RWPE1 (cell line): Measurements from ENCODE around the gene RPS4Y2.

Experiments
- CTCF ChIA-PET: fragments of 350-600 bp; sonication (Branson Sonifier 250); formaldehyde crosslinking; extraction: SDS; loops from one replicate; lab custom pipeline; 2021; lab: Yijun Ruan, JAX
- POLR2A ChIA-PET: fragments of 400-600 bp; formaldehyde crosslinking; extraction: SDS; loops from one replicate; lab custom pipeline; 2020; ENCODE audit warnings: antibody characterized with exemption; ENCODE audit not compliant: low non-redundant PET; lab: Yijun Ruan, JAX
- DNase-seq: peaks from one replicate; pipeline ENCODE4 v3.0.0; 2012; ENCODE audit warnings: low spot score
- H3K27ac ChIP-seq: fragments of 450-650 bp; 2 replicates; pipeline ENCODE4 v1.5.1; 2017
- CTCF ChIP-seq: fragments of 450-650 bp; conservative IDR thresholded peaks from 2 replicates; pipeline ENCODE4 v1.5.1; 2017; ENCODE audit warnings: low read depth, mild to moderate bottlenecking

RPS4Y2 gene

DNA sequence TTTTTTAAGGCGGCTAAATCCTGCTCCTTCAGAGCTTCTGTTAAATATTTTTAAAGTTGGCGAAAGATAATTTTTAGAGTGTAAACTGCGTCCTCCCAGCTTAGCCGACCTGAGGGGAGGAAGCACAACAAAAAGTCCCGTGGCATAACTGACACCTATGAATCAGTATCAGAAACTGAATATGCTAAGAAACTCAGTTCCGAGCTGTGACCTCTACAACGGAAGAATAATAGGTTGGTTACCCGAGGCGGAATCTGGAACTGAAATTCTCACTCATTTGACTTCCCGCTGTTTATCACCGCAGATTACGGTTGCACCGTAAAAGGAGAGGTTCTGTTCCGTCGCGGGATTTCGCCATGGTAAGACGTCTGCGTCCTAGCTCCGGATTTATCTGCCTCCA, at the start of gene RPS4Y2:
Gene RPS4Y2 (plus strand): TSS at position 301 of the 400 bp plus-strand sequence. CDS start 56 bp downstream, at position 357.
- no peak within 1 kb of the TSS for H3K27ac ChIP-seq
- DNase-seq: no peak
- CTCF ChIA-PET: no interaction called here
- POLR2A ChIA-PET: no interaction called here
- TF ChIP-seq CTCF: no peak

GRCh38 chrY:20714391-20714790, 41.5 kb upstream of the RPS4Y2 start:
- CTCF ChIA-PET: no interaction called here
- POLR2A ChIA-PET: no interaction called here
- no peak for TF ChIP-seq CTCF
- no peak overlapping the region for H3K27ac ChIP-seq
- DNase-seq: no peak

- H3K27ac ChIP-seq: no peak overlapping the region
- no peak for TF ChIP-seq CTCF
- POLR2A ChIA-PET: no interaction called here
- no peak for DNase-seq
- CTCF ChIA-PET: no interaction called here
These were observed 29.6 kb upstream of the RPS4Y2 start for GRCh38 chrY:20726184-20726907.

GRCh38 chrY:20735200-20735599, 20.7 kb upstream of the RPS4Y2 start:
- H3K27ac ChIP-seq: no peak overlapping the region
- TF ChIP-seq CTCF: no peak
- DNase-seq: no peak
- CTCF ChIA-PET: no interaction called here
- POLR2A ChIA-PET: no interaction called here

GRCh38 chrY:20739806-20740205, 16.1 kb upstream of the RPS4Y2 start:
- DNase-seq: no peak
- no peak overlapping the region for H3K27ac ChIP-seq
- TF ChIP-seq CTCF: no peak
- POLR2A ChIA-PET: no interaction called here
- CTCF ChIA-PET: no interaction called here

- POLR2A ChIA-PET: no interaction called here
- no peak for DNase-seq
- no peak for TF ChIP-seq CTCF
- no peak overlapping the region for H3K27ac ChIP-seq
- CTCF ChIA-PET: no interaction called here
These were observed 15.3 kb upstream of the RPS4Y2 start for GRCh38 chrY:20740609-20741008.
